ENCODE results near the gene ANXA9. TPM values are rescaled to one million over a fixed set of nuclear protein-coding genes. Genes with fewer than 3 reads are reported as not detected.

The ANXA9 gene
- total RNA-seq, 2 experiments from 2014 or later, result 0.65 to 1.1 TPM

- POLR2A ChIA-PET, result interaction anchor here (0.5 to 1.2 kb wide), 2 partner anchors 49 to 55 kb away, joined by 3 read pairs; no protein-coding TSS in a partner anchor
- Histone ChIP-seq H3K9me3 (ENCODE audit: low read length) (no peaks in the 10 kb centered on the region), H4K20me1 (ENCODE audit: insufficient read depth, low read length) (no peaks in the 10 kb centered on the region), H3K4me1 (ENCODE audit: insufficient read depth, low read length, poor library complexity, severe bottlenecking) (no peaks in the 10 kb centered on the region), H3K9me2 (ENCODE audit: insufficient read depth, low read length) (no peaks in the 10 kb centered on the region), H2AFZ (ENCODE audit: low read length) (no peak overlapping the region), H3K36me3 (ENCODE audit: insufficient read depth, low read length) (peaks cover 48% of the 10 kb centered on the region), H3K27ac (ENCODE audit: low read depth, low read length, poor library complexity, severe bottlenecking) (no peak overlapping the region), H3K4me2 (ENCODE audit: low read length) (no peak overlapping the region), H3K79me2 (ENCODE audit: insufficient read depth, low read depth, low read length) (no peaks in the 10 kb centered on the region), H3K4me3 (ENCODE audit: low read depth, low read length, poor library complexity, severe bottlenecking) (no peak overlapping the region)
- BruUV-seq (replicated peaks), result no TSS peak
- CTCF ChIA-PET (ENCODE audit: unreplicated experiment), result interaction anchor here (0.6 kb wide), 1 partner anchor 66 kb away, joined by 3 read pairs; no protein-coding TSS in a partner anchor
- TF ChIP-seq CTCF (conservative IDR thresholded peaks at IDR 0.05; ENCODE audit: low read length), result peak; percentile 87
- no peak for TF ChIP-seq EZH2phosphoT487 (IDR thresholded peaks at IDR 0.05; ENCODE audit: borderline replicate concordance, low read depth, low read length)
- intact Hi-C loops (cut with micrococcal nuclease; ENCODE audit: unreplicated experiment), result loop anchor here (1.0 kb wide), 2 partner anchors 48 to 132 kb away; partner anchors contain the start of gene TNFAIP8L2
- peak; percentile 67 for DNase-seq (ENCODE audit: low spot score)
Observed at GRCh38 chr1:151024540-151025146, 42.6 kb downstream of the ANXA9 start.

- POLR2A ChIA-PET, result no interaction called here
- H3K4me3 ChIP-seq (ENCODE audit: low read depth, low read length, poor library complexity, severe bottlenecking), result no peak overlapping the region
- CTCF ChIA-PET (ENCODE audit: unreplicated experiment), result no interaction called here
- H3K9me3 ChIP-seq (ENCODE audit: low read length), result no peaks in the 10 kb centered on the region
- no peak overlapping the region for H3K27ac ChIP-seq (ENCODE audit: low read depth, low read length, poor library complexity, severe bottlenecking)
- H3K4me1 ChIP-seq (ENCODE audit: insufficient read depth, low read length, poor library complexity, severe bottlenecking), result no peaks in the 10 kb centered on the region
- no peak overlapping the region for H2AFZ ChIP-seq (ENCODE audit: low read length)
- no peaks in the 10 kb centered on the region for H3K79me2 ChIP-seq (ENCODE audit: insufficient read depth, low read depth, low read length)
- H3K4me2 ChIP-seq (ENCODE audit: low read length), result no peak overlapping the region
- TF ChIP-seq CTCF (conservative IDR thresholded peaks at IDR 0.05; ENCODE audit: low read length) (no peak), EZH2phosphoT487 (IDR thresholded peaks at IDR 0.05; ENCODE audit: borderline replicate concordance, low read depth, low read length) (no peak)
- BruUV-seq (replicated peaks), result no TSS peak
- no peaks in the 10 kb centered on the region for H3K9me2 ChIP-seq (ENCODE audit: insufficient read depth, low read length)
- peaks cover 54% of the 10 kb centered on the region for H3K36me3 ChIP-seq (ENCODE audit: insufficient read depth, low read length)
- no peaks in the 10 kb centered on the region for H4K20me1 ChIP-seq (ENCODE audit: insufficient read depth, low read length)
- intact Hi-C loops (cut with micrococcal nuclease; ENCODE audit: unreplicated experiment), result no loop called here
- DNase-seq (ENCODE audit: low spot score), result no peak
Observed at GRCh38 chr1:151026460-151026859, 44.4 kb downstream of the ANXA9 start.

GRCh38 chr1:151032164-151032563, 50.1 kb downstream of the ANXA9 start:
- Histone ChIP-seq H4K20me1 (ENCODE audit: insufficient read depth, low read length) (no peaks in the 10 kb centered on the region), H3K27ac (ENCODE audit: low read depth, low read length, poor library complexity, severe bottlenecking) (no peak overlapping the region), H3K9me3 (ENCODE audit: low read length) (no peaks in the 10 kb centered on the region), H3K9me2 (ENCODE audit: insufficient read depth, low read length) (no peaks in the 10 kb centered on the region), H2AFZ (ENCODE audit: low read length) (no peak overlapping the region), H3K4me1 (ENCODE audit: insufficient read depth, low read length, poor library complexity, severe bottlenecking) (no peaks in the 10 kb centered on the region), H3K36me3 (ENCODE audit: insufficient read depth, low read length) (peaks cover 55% of the 10 kb centered on the region), H3K4me2 (ENCODE audit: low read length) (no peak overlapping the region), H3K79me2 (ENCODE audit: insufficient read depth, low read depth, low read length) (no peaks in the 10 kb centered on the region), H3K4me3 (ENCODE audit: low read depth, low read length, poor library complexity, severe bottlenecking) (no peak overlapping the region)
- ChIA-PET CTCF (ENCODE audit: unreplicated experiment) (no interaction called here), POLR2A (no interaction called here)
- no peak for DNase-seq (ENCODE audit: low spot score)
- no peak for TF ChIP-seq CTCF (conservative IDR thresholded peaks at IDR 0.05; ENCODE audit: low read length)
- TF ChIP-seq EZH2phosphoT487 (IDR thresholded peaks at IDR 0.05; ENCODE audit: borderline replicate concordance, low read depth, low read length), result no peak
- intact Hi-C loops (cut with micrococcal nuclease; ENCODE audit: unreplicated experiment), result no loop called here
- BruUV-seq (replicated peaks), result no TSS peak

All from OCI-LY7 (cell line).